ENCODE data around the gene PRKCE. TPM values are rescaled to one million over a fixed set of nuclear protein-coding genes. Genes with fewer than 3 reads are reported as not detected.
A peak's percentile ranks its signal among the peaks of the same experiment; 100 is the strongest.

Gene PRKCE
- total RNA-seq, 2 donors from 2014 or later, result 10.4 to 13.8 TPM

GRCh38 chr2:46058140-46058539 is 406.7 kb downstream of the PRKCE start:
- no peak overlapping the region for H3K27ac Mint-ChIP-seq
- DNase-seq (ENCODE audit: low spot score in 2 of 2), result no peak
- H3K9me3 Mint-ChIP-seq, result no peaks in the 10 kb centered on the region
- no peaks in the 10 kb centered on the region for H3K36me3 Mint-ChIP-seq
- no peak for ATAC-seq

GRCh38 chr2:46062637-46063412 is 411.4 kb downstream of the PRKCE start:
- peak in 1 of 2 donors; percentile 56 for ATAC-seq

GRCh38 chr2:46064396-46064795 is 412.9 kb downstream of the PRKCE start:
- Mint-ChIP-seq H3K27ac (peak overlapping the region in 1 of 2 donors; percentile 27), H3K9me3 (no peaks in the 10 kb centered on the region)
- no peak for DNase-seq (ENCODE audit: low spot score in 2 of 2)

More at GRCh38 chr2:46062637-46063412, 411.4 kb downstream of the PRKCE start:
- peak in 1 of 2 donors; percentile 74 for DNase-seq (ENCODE audit: low spot score in 2 of 2)
- no peaks in the 10 kb centered on the region for H3K9me3 Mint-ChIP-seq
- H3K36me3 Mint-ChIP-seq, result no peaks in the 10 kb centered on the region
- H3K27ac Mint-ChIP-seq, result no peak overlapping the region

GRCh38 chr2:46065152-46065551 is 413.7 kb downstream of the PRKCE start:
- Mint-ChIP-seq H3K9me3 (no peaks in the 10 kb centered on the region), H3K36me3 (no peaks in the 10 kb centered on the region), H3K27ac (no peak overlapping the region)
- no peak for ATAC-seq
- DNase-seq (ENCODE audit: low spot score in 2 of 2), result no peak

More at GRCh38 chr2:46064396-46064795, 412.9 kb downstream of the PRKCE start:
- H3K36me3 Mint-ChIP-seq, result no peaks in the 10 kb centered on the region
- ATAC-seq, result no peak

GRCh38 chr2:46066116-46066515 is 414.6 kb downstream of the PRKCE start:
- DNase-seq (ENCODE audit: low spot score in 2 of 2), result no peak
- Mint-ChIP-seq H3K9me3 (no peaks in the 10 kb centered on the region), H3K36me3 (no peaks in the 10 kb centered on the region), H3K27ac (no peak overlapping the region)
- ATAC-seq, result no peak

GRCh38 chr2:46066601-46067000 is 415.1 kb downstream of the PRKCE start:
- Mint-ChIP-seq H3K9me3 (no peaks in the 10 kb centered on the region), H3K36me3 (no peaks in the 10 kb centered on the region), H3K27ac (no peak overlapping the region)
- DNase-seq (ENCODE audit: low spot score in 2 of 2) (no peak), ATAC-seq (no peak)

- ATAC-seq (no peak), DNase-seq (ENCODE audit: low spot score in 2 of 2) (no peak)
- no peaks in the 10 kb centered on the region for H3K9me3 Mint-ChIP-seq
- no peaks in the 10 kb centered on the region for H3K36me3 Mint-ChIP-seq
- no peak overlapping the region for H3K27ac Mint-ChIP-seq
Measured at GRCh38 chr2:46067062-46067461, 415.6 kb downstream of the PRKCE start.

GRCh38 chr2:46067501-46068305 is 416.2 kb downstream of the PRKCE start:
- H3K36me3 Mint-ChIP-seq, result no peaks in the 10 kb centered on the region
- H3K9me3 Mint-ChIP-seq, result no peaks in the 10 kb centered on the region
- no peak overlapping the region for H3K27ac Mint-ChIP-seq
- DNase-seq (ENCODE audit: low spot score in 2 of 2) (no peak), ATAC-seq (peak; percentile 80 to 82)

- no peak for ATAC-seq
- Mint-ChIP-seq H3K36me3 (no peaks in the 10 kb centered on the region), H3K9me3 (no peaks in the 10 kb centered on the region), H3K27ac (no peak overlapping the region)
- DNase-seq (ENCODE audit: low spot score in 2 of 2), result no peak
Measured at GRCh38 chr2:46068636-46069035, 417.2 kb downstream of the PRKCE start.

- DNase-seq (ENCODE audit: low spot score in 2 of 2), result no peak
- ATAC-seq, result no peak
- no peaks in the 10 kb centered on the region for H3K9me3 Mint-ChIP-seq
- no peak overlapping the region for H3K27ac Mint-ChIP-seq
- no peaks in the 10 kb centered on the region for H3K36me3 Mint-ChIP-seq
Measured at GRCh38 chr2:46071074-46071473, 419.6 kb downstream of the PRKCE start.

- DNase-seq (ENCODE audit: low spot score in 2 of 2) (no peak), ATAC-seq (no peak)
- Mint-ChIP-seq H3K27ac (no peak overlapping the region), H3K9me3 (no peaks in the 10 kb centered on the region), H3K36me3 (no peaks in the 10 kb centered on the region)
Measured at GRCh38 chr2:46072101-46072820, 420.8 kb downstream of the PRKCE start.

- Mint-ChIP-seq H3K36me3 (no peaks in the 10 kb centered on the region), H3K27ac (no peak overlapping the region), H3K9me3 (no peaks in the 10 kb centered on the region)
- DNase-seq (ENCODE audit: low spot score in 2 of 2) (no peak), ATAC-seq (peak in 1 of 2 donors; percentile 33)
Measured at GRCh38 chr2:46073540-46074046, 422.1 kb downstream of the PRKCE start.

- Mint-ChIP-seq H3K27ac (no peak overlapping the region), H3K9me3 (no peaks in the 10 kb centered on the region), H3K36me3 (no peaks in the 10 kb centered on the region)
- no peak for ATAC-seq
- no peak for DNase-seq (ENCODE audit: low spot score in 2 of 2)
Measured at GRCh38 chr2:46074501-46074900, 423.0 kb downstream of the PRKCE start.

GRCh38 chr2:46075848-46076247 is 424.4 kb downstream of the PRKCE start:
- DNase-seq (ENCODE audit: low spot score in 2 of 2), result no peak
- no peak for ATAC-seq
- no peaks in the 10 kb centered on the region for H3K9me3 Mint-ChIP-seq
- H3K27ac Mint-ChIP-seq, result no peak overlapping the region
- H3K36me3 Mint-ChIP-seq, result no peaks in the 10 kb centered on the region

GRCh38 chr2:46076251-46076650 is 424.8 kb downstream of the PRKCE start:
- Mint-ChIP-seq H3K27ac (no peak overlapping the region), H3K36me3 (no peaks in the 10 kb centered on the region), H3K9me3 (no peaks in the 10 kb centered on the region)
- DNase-seq (ENCODE audit: low spot score in 2 of 2) (no peak), ATAC-seq (no peak)

GRCh38 chr2:46076875-46077274 is 425.4 kb downstream of the PRKCE start:
- no peak for ATAC-seq
- Mint-ChIP-seq H3K27ac (no peak overlapping the region), H3K36me3 (no peaks in the 10 kb centered on the region), H3K9me3 (no peaks in the 10 kb centered on the region)
- DNase-seq (ENCODE audit: low spot score in 2 of 2), result no peak
